ENCODE data around the gene PPM1H. TPM values are rescaled to one million over a fixed set of nuclear protein-coding genes. Genes with fewer than 3 reads are reported as not detected.
"Not testable (repeated sequence)": the region's sequence is repeated elsewhere in the genome, so short reads cannot be mapped to it uniquely, and the experiment has no call there.

The PPM1H gene
- total RNA-seq, 1 donor from 2014 or later = 0.49 TPM

- no peak for DNase-seq (ENCODE audit: extremely low spot score in 2 of 2)
- intact Hi-C loops (cut with DNase I) = no loop called here
- no peak for TF ChIP-seq CTCF (IDR thresholded peaks at IDR 0.05)
- no peak for TF ChIP-seq POLR2AphosphoS5 (IDR thresholded peaks at IDR 0.05; ENCODE audit: insufficient read depth in 1 of 2, low read depth in 1 of 2)
- TF ChIP-seq POLR2A (IDR thresholded peaks at IDR 0.05) = no peak
Measured at GRCh38 chr12:62676521-62677307, 258.2 kb downstream of the PPM1H start.

GRCh38 chr12:62673028-62673815, 261.7 kb downstream of the PPM1H start:
- no peaks in the 10 kb centered on the region for H3K4me1 ChIP-seq
- no peak overlapping the region for H3K4me3 ChIP-seq
- no peaks in the 10 kb centered on the region for H3K9me3 ChIP-seq
- DNase-seq (ENCODE audit: extremely low spot score in 2 of 2) = no peak
- no peaks in the 10 kb centered on the region for H3K27me3 ChIP-seq
- no peak overlapping the region for H3K27ac ChIP-seq
- intact Hi-C loops (cut with DNase I) = no loop called here
- TF ChIP-seq POLR2AphosphoS5 (IDR thresholded peaks at IDR 0.05; ENCODE audit: insufficient read depth in 1 of 2, low read depth in 1 of 2) (no peak), CTCF (IDR thresholded peaks at IDR 0.05) (no peak), POLR2A (IDR thresholded peaks at IDR 0.05) (no peak)
- H3K36me3 ChIP-seq = no peaks in the 10 kb centered on the region

More at GRCh38 chr12:62676521-62677307, 258.2 kb downstream of the PPM1H start:
- Histone ChIP-seq H3K36me3 (no peaks in the 10 kb centered on the region), H3K27ac (no peak overlapping the region), H3K27me3 (no peaks in the 10 kb centered on the region), H3K4me1 (no peaks in the 10 kb centered on the region), H3K9me3 (no peaks in the 10 kb centered on the region), H3K4me3 (no peak overlapping the region)

GRCh38 chr12:62670986-62671720, 263.8 kb downstream of the PPM1H start:
- H3K4me3 ChIP-seq = no peak overlapping the region
- H3K27ac ChIP-seq = no peak overlapping the region
- H3K36me3 ChIP-seq = no peaks in the 10 kb centered on the region
- H3K9me3 ChIP-seq = no peaks in the 10 kb centered on the region
- no peaks in the 10 kb centered on the region for H3K27me3 ChIP-seq
- TF ChIP-seq POLR2A (IDR thresholded peaks at IDR 0.05) (no peak), POLR2AphosphoS5 (IDR thresholded peaks at IDR 0.05; ENCODE audit: insufficient read depth in 1 of 2, low read depth in 1 of 2) (no peak), CTCF (IDR thresholded peaks at IDR 0.05) (no peak)
- intact Hi-C loops (cut with DNase I) = no loop called here
- DNase-seq (ENCODE audit: extremely low spot score in 2 of 2) = no peak
- no peaks in the 10 kb centered on the region for H3K4me1 ChIP-seq

- TF ChIP-seq CTCF (IDR thresholded peaks at IDR 0.05) = no peak
- no peak for TF ChIP-seq POLR2AphosphoS5 (IDR thresholded peaks at IDR 0.05; ENCODE audit: insufficient read depth in 1 of 2, low read depth in 1 of 2)
- TF ChIP-seq POLR2A (IDR thresholded peaks at IDR 0.05) = no peak
- no peak for DNase-seq (ENCODE audit: extremely low spot score in 2 of 2)
- Histone ChIP-seq H3K9me3 (no peaks in the 10 kb centered on the region), H3K36me3 (no peaks in the 10 kb centered on the region), H3K27me3 (no peaks in the 10 kb centered on the region), H3K4me3 (no peak overlapping the region), H3K27ac (no peak overlapping the region), H3K4me1 (no peaks in the 10 kb centered on the region)
- intact Hi-C loops (cut with DNase I) = no loop called here
Measured at GRCh38 chr12:62668782-62669181, 266.2 kb downstream of the PPM1H start.

- H3K27me3 ChIP-seq; H3K4me1 ChIP-seq; H3K9me3 ChIP-seq; H3K27ac ChIP-seq; H3K4me3 ChIP-seq; DNase-seq (ENCODE audit: extremely low spot score in 2 of 2); intact Hi-C loops (cut with DNase I); H3K36me3 ChIP-seq: not testable (repeated sequence)
Measured at GRCh38 chr12:62664951-62665350, 270.0 kb downstream of the PPM1H start.

Data from vagina (tissue), 2 donors.